Lung microvascular endothelial cell (primary cell): ENCODE results near the gene PNPLA6. TPM values are rescaled to one million over a fixed set of nuclear protein-coding genes. Genes with fewer than 3 reads are reported as not detected.
"Not testable (repeated sequence)": the region's sequence is repeated elsewhere in the genome, so short reads cannot be mapped to it uniquely, and the experiment has no call there.

Source experiments
- DNase-seq, 2 donors: peaks; one replicate each; pipeline versions ENCODE4 v3.0.0 to v3.0.0-alpha.2; 2010; ENCODE audit warnings: low read depth in 2 of 2
- total RNA-seq: library from RNA; depleted of rRNA; stranded (reverse); fragments of >200 nt; gene quantifications from 2 replicates; pipeline ENCODE4 v1.2.1, GENCODE V29; 2014

The PNPLA6 gene
- total RNA-seq, 1 donor from 2014 or later, result 88.3 TPM

- DNase-seq, result no peak
Measured at GRCh38 chr19:7552781-7553180, 17.3 kb downstream of the PNPLA6 start.

DNA sequence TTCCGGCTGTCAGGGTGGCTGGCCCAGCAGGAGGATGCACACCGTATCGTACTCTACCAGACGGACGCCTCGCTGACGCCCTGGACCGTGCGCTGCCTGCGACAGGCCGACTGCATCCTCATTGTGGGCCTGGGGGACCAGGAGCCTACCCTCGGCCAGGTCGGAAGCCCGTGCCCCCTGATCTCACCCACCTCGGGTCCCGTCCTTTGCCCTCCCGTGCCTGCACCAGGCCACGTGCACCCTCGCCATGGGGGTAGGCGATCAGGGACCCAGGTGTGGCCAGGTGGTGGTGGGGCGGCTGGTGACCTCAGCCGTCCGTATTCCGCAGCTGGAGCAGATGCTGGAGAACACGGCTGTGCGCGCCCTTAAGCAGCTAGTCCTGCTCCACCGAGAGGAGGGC is 19.0 kb downstream of the PNPLA6 start:
- DNase-seq, result no peak

DNA sequence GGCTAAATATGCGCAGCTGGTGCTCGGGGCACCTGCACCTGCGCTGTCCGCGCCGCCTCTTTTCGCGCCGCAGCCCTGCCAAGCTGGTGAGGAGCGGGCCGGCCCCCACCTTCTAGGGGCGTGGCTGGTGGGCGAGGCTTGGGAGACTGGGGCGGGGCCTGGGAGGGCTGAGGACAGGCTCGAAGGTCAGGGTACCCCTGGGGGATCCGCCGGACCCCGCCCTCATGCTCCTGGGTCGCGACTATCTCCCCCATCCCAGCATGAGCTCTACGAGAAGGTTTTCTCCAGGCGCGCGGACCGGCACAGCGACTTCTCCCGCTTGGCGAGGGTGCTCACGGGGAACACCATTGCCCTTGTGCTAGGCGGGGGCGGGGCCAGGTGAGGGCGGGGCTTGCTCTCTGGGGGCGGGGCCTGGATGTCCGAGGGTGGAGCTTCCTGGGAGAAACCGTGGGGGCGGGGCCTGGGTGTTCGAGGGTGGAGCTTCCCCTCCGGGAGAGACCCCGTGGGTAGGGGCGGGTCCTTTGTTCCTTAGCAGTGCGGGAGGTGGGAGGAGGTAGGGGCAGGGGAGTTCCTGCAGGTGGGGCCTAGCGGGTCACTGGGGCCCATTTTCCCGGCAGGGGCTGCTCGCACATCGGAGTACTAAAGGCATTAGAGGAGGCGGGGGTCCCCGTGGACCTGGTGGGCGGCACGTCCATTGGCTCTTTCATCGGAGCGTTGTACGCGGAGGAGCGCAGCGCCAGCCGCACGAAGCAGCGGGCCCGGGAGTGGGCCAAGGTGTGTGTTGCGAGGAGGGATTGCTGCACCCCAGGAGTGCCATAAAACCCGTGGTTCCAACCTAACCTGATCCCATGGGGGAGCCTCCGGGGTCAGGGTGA is 19.7 kb downstream of the PNPLA6 start:
- DNase-seq, result no peak

DNA sequence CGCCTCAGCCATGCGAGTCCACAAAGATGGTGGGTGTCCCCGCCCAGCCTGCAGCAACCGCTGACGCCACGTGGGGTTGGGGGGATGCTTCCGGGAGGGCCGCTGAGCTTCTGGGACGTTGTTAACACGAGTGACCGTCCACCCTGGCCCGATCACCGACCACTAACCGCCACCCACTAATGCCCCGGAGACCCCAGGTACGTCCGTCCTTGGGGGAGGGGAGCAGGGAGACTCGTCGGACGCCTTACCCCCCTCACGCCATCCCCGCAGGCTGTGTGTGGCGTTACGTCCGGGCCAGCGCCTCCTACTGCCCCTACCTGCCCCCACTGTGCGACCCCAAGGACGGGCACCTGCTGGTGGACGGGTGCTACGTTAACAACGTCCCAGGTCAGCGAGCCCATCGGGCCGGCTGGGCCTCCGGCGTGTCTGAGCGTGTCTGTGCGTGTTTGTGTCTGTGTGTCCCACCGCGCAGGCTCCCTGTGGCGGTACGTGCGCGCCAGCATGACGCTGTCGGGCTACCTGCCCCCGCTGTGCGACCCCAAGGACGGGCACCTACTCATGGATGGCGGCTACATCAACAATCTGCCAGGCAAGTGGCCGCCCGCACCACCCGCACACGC is 21.3 kb downstream of the PNPLA6 start:
- no peak for DNase-seq

DNA sequence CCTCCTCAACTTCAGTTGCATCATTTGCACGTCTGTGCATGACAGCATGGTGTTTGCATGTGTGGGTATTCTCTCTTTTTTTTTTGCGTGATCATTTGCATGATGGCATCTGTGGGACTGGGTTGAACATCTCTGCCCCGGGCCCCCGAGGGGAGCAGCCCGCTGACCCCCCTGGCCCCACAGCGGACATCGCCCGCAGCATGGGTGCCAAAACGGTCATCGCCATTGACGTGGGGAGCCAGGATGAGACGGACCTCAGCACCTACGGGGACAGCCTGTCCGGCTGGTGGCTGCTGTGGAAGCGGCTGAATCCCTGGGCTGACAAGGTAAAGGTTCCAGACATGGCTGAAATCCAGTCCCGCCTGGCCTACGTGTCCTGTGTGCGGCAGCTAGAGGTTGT is 23.1 kb downstream of the PNPLA6 start:
- DNase-seq, result no peak

GRCh38 chr19:7559102-7559501 is 23.6 kb downstream of the PNPLA6 start:
- no peak for DNase-seq

- DNase-seq, result no peak
Measured at GRCh38 chr19:7560255-7560654, 24.7 kb downstream of the PNPLA6 start.

DNA sequence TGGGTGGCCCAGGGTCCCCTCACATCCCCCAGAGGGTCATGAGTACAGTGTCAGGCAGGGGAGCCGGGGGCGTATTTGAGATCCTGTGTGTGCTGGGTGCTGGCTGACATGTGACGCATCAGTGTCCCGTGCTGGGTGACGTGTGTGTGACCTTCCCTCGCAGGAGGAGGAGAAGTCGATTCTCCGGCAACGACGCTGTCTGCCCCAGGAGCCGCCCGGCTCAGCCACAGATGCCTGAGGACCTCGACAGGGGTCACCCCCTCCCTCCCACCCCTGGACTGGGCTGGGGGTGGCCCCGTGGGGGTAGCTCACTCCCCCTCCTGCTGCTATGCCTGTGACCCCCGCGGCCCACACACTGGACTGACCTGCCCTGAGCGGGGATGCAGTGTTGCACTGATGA is 25.8 kb downstream of the PNPLA6 start:
- DNase-seq, result no peak

DNA sequence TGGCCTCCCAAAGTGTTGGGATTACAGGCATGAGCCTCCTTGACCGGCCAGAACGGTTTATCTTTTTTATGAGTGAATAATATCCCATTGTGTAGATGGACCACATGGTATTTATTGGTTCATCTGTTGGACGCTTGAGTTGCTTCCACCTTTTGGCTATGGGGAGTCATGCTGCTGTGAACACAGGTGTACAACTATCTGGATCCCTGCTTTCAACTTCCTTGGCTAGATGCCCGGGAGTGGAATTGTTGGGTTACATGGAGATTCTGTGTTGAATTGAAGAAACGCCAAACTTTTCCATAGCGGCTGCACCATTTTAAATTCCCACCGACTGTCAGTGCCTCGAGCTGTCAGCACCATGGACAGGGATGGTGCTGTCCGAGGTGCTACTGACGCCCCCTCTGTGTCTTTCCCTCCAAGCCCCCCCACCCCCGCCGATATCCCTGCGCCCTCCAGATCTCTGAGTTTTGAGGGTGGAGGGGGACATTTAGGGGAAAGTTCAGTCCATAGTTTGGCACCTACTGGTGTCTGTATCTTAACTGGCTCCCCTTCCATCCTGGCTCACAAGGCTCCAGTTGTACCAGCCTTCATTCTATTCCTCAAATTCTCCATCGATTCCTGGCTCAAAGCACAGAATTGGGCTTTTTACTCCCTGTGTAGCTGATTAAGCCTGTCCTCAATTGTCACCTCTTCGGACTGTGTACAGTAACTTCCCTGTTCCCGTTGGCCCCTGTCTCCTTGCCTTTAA is 27.3 kb downstream of the PNPLA6 start:
- peak in 1 of 2 donors; percentile 17 for DNase-seq

DNA sequence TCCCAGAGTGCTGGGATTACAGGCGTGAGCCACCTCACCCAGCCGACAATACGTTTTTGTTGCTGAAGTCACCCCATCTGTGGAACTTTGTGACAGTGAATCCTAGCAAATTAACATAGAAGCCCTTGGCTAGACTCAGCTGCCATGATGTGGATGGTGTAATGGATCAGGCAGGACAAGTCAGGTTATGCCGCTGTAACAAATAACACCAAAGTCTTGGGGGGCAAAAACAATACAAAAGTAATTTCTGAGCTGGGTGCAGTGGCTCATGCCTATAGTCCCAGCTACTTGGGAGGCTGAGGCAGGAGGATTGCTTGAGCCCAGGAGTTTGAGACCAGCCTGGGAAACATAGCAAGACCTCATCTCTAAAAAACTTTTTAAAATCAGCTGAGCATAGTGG is 29.3 kb downstream of the PNPLA6 start:
- no peak for DNase-seq

DNA sequence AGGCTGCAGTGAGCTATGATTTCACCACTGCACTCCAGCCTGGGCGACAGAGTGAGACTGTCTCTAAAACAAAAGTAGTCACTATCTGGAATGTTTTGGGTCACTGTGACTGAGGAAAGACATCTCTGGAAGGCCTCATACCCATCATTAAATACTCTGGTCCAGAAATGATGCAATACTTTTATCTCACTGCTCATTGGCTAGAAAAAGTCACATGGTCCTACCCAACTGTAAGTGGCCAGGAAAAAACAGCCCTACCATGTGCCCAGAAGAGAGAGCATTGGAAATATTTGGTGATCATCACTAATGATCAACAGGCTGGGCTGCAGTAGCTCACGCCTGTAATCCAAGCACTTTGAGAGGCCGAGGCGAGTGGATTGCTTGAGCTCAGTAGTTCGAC is 29.8 kb downstream of the PNPLA6 start:
- DNase-seq, result no peak

DNA sequence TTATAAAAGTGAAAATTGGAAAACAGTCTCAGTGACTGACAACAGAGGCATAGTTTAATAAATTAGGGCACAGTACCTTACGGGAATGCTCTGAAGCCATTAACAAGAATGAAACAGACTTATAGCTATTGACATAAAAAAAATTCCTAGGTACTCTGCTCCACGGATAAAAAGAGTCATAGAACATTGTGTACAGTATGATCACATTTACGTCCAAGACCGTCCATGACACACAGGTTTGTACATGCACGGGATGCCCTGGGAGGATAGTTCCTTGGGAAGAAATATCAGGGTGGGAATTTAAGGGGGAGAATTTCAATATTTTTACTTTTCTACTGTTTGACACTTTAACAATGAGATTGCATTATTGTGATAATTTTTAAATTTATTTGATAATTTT is 35.2 kb downstream of the PNPLA6 start:
- no peak for DNase-seq

DNA sequence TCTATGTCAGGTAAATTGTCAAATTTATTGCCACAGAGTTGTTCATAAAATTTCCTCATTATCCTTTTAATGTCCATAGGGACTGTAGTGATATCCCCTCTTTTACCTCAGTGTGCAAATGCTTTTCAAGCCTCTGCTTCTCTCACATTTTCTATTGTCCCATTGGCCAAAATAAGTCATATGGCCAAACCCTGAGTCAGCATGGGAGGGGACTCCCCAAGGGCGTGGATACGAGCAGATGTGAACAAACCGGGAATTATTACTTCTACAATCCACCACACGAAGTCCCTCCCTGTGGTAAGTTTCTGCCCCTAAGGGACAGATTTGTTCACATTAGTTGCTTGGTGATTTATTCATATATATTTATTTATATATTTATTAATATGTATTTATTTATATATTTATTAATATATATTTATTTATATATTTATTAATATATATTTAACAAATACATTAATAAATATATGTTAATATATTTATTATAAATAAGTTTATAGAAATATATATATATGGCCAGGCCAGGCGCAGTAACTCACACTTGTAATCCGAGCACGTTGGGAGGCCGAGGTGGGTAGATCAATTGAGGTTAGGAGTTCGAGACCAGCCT is 40.0 kb downstream of the PNPLA6 start:
- no peak for DNase-seq

DNA sequence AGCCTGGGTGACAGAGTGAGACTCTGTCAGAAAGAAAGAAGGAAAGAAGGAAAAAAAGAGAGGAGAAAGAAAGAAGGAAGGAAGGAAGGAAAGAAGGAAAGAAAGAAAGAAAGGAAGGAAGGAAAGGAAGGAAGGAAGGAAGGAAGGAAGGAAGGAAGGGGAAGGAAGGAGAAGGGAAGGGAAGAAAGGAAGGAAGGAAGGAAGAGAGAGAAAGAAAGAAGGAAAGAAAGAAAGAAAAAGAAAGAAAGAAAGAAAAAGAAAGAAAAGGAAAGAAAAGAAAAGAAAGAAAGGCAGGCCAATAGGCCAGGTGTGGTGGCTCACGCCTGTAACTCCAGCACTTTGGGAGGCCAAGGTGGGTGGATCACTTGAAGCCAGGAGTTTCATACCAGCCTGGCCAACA is 41.9 kb downstream of the PNPLA6 start:
- DNase-seq, result not testable (repeated sequence)

GRCh38 chr19:7578127-7578526 is 42.6 kb downstream of the PNPLA6 start:
- no peak for DNase-seq

DNA sequence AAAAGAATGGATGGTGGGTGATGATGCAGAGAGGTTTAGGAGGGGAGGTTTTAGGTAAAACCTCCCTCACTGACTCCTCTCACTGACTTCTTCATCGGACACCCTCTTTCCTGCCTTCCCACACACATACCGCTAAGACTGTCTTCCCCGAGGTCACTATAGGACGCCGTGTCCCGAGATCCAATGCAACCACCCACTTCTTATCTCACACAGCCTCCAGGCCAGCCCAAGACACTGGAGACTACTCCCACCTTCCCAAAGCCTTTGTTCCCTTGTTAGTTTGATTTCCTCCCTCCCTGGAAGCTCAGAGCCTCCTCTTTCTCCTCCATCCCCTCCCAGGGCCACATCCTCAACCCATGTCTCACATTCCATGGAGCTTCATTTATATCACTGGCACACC is 43.7 kb downstream of the PNPLA6 start:
- no peak for DNase-seq

- DNase-seq, result no peak
Measured at GRCh38 chr19:7582446-7582845, 46.9 kb downstream of the PNPLA6 start.

GRCh38 chr19:7589822-7590221 is 54.3 kb downstream of the PNPLA6 start:
- no peak for DNase-seq

DNA sequence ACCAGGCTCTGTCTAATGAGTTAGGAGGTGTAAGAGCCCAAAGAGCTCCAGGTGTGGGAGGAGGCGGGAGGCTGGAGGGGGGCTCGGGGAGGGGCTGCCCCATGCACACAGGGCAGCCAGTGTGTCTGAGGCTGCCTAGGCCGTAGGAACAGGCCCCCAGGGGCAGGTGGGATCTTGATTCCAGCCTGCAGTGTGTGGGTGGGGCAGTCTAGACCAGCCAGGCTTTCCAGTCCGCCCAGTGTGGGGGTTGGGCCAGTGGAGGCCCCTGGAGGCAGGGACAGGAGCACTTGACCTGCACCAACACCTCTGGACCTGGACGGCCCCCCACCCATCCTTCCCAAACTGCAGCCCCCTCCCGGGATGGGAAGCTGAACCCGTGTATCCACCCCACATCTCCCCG is 54.7 kb downstream of the PNPLA6 start:
- no peak for DNase-seq

GRCh38 chr19:7595466-7596133 is 60.1 kb downstream of the PNPLA6 start, which contains the start of gene CAMSAP3:
TSS of gene CAMSAP3 (plus strand) at chr19:7595863. CDS start at chr19:7596003, 140 bp downstream.
- DNase-seq, result peak in 1 of 2 donors; percentile 18

DNA sequence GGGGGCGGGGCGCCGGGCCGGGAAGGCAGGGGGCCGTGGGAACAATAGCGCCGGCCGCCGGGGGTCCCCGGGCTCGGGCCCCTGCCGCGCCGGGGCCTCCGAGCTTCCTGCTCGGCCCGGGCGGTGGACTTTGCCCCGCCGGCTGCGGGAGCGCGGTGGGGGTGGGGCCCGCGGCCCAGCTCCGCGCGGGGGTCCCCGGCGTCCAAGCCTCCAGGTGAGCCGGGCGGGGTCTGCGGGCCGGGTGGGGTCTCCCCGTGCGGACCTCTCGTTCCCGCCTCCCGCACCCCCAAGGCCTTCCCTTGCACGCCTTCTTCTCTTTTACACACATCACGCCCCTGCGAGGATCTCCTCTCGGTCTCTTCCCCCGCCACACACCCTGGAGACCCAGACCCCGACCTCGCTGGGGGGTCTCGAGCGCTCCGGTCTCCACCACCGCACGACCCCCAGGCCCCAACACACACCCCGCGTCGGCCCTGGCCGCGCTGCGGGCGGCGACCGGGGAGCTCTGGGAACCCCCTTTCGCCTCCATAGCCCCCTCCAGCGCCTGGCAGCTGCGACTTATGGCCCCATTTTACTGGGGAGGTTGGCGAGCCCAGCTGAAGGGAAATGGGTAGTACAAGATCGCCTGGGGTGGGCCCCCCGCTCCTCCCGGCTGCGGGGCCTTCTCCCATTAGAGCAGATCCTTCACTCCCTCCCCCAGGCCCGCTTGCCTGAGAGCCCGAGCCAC is 60.9 kb downstream of the PNPLA6 start:
- no peak for DNase-seq
